HG03097 (cell line): Measurements from ENCODE around the gene PLA2G6.

Experiments used
- ATAC-seq: cut with Tn5 transposase; IDR thresholded peaks from one replicate; pipeline ENCODE4 v1.9.1; 2021; ENCODE audit not compliant: unreplicated experiment, low FRiP score

PLA2G6 gene

GRCh38 chr22:38075105-38075825 is 106.4 kb downstream of the PLA2G6 start:
- ATAC-seq: no peak

- no peak for ATAC-seq
These were observed 107.2 kb downstream of the PLA2G6 start for GRCh38 chr22:38074181-38075104.

GRCh38 chr22:38073150-38074130 is 108.2 kb downstream of the PLA2G6 start:
- no peak for ATAC-seq

- ATAC-seq: no peak
These were observed 109.1 kb downstream of the PLA2G6 start for GRCh38 chr22:38072322-38073149.

GRCh38 chr22:38071421-38072321 is 110.0 kb downstream of the PLA2G6 start:
- no peak for ATAC-seq

GRCh38 chr22:38070250-38070921 is 111.2 kb downstream of the PLA2G6 start:
- no peak for ATAC-seq

- no peak for ATAC-seq
These were observed 112.0 kb downstream of the PLA2G6 start for GRCh38 chr22:38069372-38070249.

GRCh38 chr22:38068641-38069371 is 112.8 kb downstream of the PLA2G6 start:
- no peak for ATAC-seq

GRCh38 chr22:38067761-38068360 is 113.8 kb downstream of the PLA2G6 start:
- ATAC-seq: no peak

- ATAC-seq: no peak
These were observed 114.6 kb downstream of the PLA2G6 start for GRCh38 chr22:38067028-38067415.

GRCh38 chr22:38066381-38067027 is 115.1 kb downstream of the PLA2G6 start:
- ATAC-seq: no peak

- ATAC-seq: no peak
These were observed 116.1 kb downstream of the PLA2G6 start for GRCh38 chr22:38065539-38065938.

GRCh38 chr22:38062791-38063190 is 118.8 kb downstream of the PLA2G6 start:
- ATAC-seq: no peak
